MM.1S (cell line): ENCODE results near the gene SLC25A29.

Experiments
- EZH2 ChIP-seq: fragments of 300-600 bp; sonication (generic); optimal IDR thresholded peaks from 2 replicates; pipeline ENCODE3; 2017; ENCODE audit warnings: low read depth, mild to moderate bottlenecking, antibody characterized with exemption, low read length, mixed read lengths
- EZH2phosphoT487 ChIP-seq: fragments of 300-600 bp; sonication (generic); IDR thresholded peaks from 2 replicates; pipeline ENCODE4 v1.6.1; 2018; ENCODE audit warnings: antibody characterized with exemption, low read length
- TF ChIP-seq, protein P1 (sequence below): fragments of 300-600 bp; sonication (generic); IDR thresholded peaks from 2 replicates; pipeline ENCODE4 v1.5.1; 2016; ENCODE audit warnings: antibody characterized with exemption, low read length, mixed read lengths

DNA sequence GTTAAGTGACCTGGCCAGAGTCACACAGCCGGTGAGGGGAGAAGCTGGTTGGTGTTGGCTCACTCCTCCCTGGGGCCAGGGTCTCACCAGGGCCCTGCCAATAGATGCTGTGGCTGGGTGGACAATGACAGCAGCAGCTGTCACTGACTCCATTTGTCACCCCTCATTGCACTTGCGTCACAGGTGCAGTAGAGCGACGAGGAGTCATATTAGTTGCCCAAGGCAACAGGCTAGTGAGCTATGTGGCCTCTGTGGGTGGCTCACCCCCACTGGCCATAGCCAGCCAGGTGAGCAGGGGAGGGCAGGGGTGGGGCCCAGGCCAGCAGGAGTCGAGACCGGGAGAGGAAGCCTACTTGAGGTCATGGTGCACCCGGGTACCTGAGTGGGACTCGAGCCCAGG, 26.6 kb upstream of the SLC25A29 start:
- TF ChIP-seq, protein P1, sequence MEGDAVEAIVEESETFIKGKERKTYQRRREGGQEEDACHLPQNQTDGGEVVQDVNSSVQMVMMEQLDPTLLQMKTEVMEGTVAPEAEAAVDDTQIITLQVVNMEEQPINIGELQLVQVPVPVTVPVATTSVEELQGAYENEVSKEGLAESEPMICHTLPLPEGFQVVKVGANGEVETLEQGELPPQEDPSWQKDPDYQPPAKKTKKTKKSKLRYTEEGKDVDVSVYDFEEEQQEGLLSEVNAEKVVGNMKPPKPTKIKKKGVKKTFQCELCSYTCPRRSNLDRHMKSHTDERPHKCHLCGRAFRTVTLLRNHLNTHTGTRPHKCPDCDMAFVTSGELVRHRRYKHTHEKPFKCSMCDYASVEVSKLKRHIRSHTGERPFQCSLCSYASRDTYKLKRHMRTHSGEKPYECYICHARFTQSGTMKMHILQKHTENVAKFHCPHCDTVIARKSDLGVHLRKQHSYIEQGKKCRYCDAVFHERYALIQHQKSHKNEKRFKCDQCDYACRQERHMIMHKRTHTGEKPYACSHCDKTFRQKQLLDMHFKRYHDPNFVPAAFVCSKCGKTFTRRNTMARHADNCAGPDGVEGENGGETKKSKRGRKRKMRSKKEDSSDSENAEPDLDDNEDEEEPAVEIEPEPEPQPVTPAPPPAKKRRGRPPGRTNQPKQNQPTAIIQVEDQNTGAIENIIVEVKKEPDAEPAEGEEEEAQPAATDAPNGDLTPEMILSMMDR, result no peak
- no peak for TF ChIP-seq EZH2
- no peak for TF ChIP-seq EZH2phosphoT487
